Hair follicular keratinocyte (primary cell): ENCODE data around the gene FBXL20. TPM values are rescaled to one million over a fixed set of nuclear protein-coding genes. Genes with fewer than 3 reads are reported as not detected.

Experiments
- total RNA-seq: library from RNA; depleted of rRNA; stranded (reverse); fragments of >200 nt; gene quantifications from 2 replicates; pipeline ENCODE4 v1.2.3, GENCODE V29; 2015

The FBXL20 gene
- total RNA-seq: 3.9 and 6.9 TPM in 2 replicates

GRCh38 chr17:39401412-39402243 lies at the start of gene FBXL20:
Gene FBXL20 (minus strand): TSS chr17:39401626. CDS start chr17:39401402, 224 bp downstream.

GRCh38 chr17:39450847-39451581 lies 49.6 kb upstream of the FBXL20 start, which contains the start of gene MED1:
Gene MED1 (minus strand): TSS chr17:39451263. CDS start chr17:39451062, 201 bp downstream.

GRCh38 chr17:39225308-39225958 lies 176.0 kb downstream of the FBXL20 start, which contains the start of gene STAC2:
Gene STAC2 (minus strand): TSS chr17:39225945. CDS start chr17:39225502, 443 bp downstream.

Other genes with a start within 250 kb of the FBXL20 start
- gene PLXDC1, start 250.0 kb downstream of the FBXL20 start, total RNA-seq: 0.08 TPM in 1 of 2 replicates, not detected in the other
- not detected in 2 replicates for gene ARL5C, start 235.5 kb downstream of the FBXL20 start, total RNA-seq
- 4.6 and 12.0 TPM in 2 replicates for gene CACNB1, start 204.0 kb downstream of the FBXL20 start, total RNA-seq
- gene RPL19, start 201.3 kb downstream of the FBXL20 start, total RNA-seq: 2,515 and 2,532 TPM in 2 replicates
- not detected in 2 replicates for gene STAC2, start 175.7 kb downstream of the FBXL20 start, total RNA-seq
- gene MED1, start 49.6 kb upstream of the FBXL20 start, total RNA-seq: 16.4 and 16.9 TPM in 2 replicates
- gene CDK12, start 59.9 kb upstream of the FBXL20 start, total RNA-seq: 17.4 and 20.6 TPM in 2 replicates
- gene NEUROD2, start 206.3 kb upstream of the FBXL20 start, total RNA-seq: not detected in 2 replicates
- gene PPP1R1B, start 225.3 kb upstream of the FBXL20 start, total RNA-seq: 0.15 and 0.39 TPM in 2 replicates
- gene STARD3, start 235.5 kb upstream of the FBXL20 start, total RNA-seq: 29.9 and 35.9 TPM in 2 replicates